ENCODE measurements around the gene ANKRD27. TPM values are rescaled to one million over a fixed set of nuclear protein-coding genes. Genes with fewer than 3 reads are reported as not detected.
A peak's percentile ranks its signal among the peaks of the same experiment; 100 is the strongest.
"Not testable (repeated sequence)": the region's sequence is repeated elsewhere in the genome, so short reads cannot be mapped to it uniquely, and the experiment has no call there.

ANKRD27 gene
- total and polyA plus RNA-seq, 4 donors: 13.8 to 20.7 (median 17.9) TPM

DNA sequence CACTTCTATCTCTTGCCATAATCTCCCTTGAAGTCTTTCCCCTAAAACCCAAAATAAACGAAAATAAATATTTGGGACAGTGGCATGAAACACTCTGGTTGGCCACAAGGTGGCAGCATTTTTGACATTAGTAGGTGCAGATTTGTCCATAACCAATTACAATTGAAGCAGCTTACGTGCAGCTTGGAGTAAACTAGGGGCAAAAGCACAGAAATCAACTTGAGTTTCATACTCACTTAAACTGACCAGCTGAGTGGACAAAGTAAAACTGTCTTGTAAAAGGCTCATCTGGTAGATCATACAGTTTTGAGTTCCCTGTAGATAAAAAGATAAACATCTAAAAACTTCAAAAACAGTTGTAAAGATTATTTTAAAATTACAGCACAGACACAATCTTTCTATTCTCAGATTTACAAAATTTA is 75.2 kb downstream of the ANKRD27 start:
- no peaks in the 10 kb centered on the region for H3K27me3 ChIP-seq (ENCODE audit: control insufficient read depth, insufficient read depth, low read length)
- no peak overlapping the region for H3K4me3 ChIP-seq (ENCODE audit: low read depth, low read length)
- no peak overlapping the region for H3K27ac ChIP-seq (ENCODE audit: low read depth, low read length)
- H3K9me3 ChIP-seq (ENCODE audit: control insufficient read depth, insufficient read depth, low read length): no peaks in the 10 kb centered on the region
- no peaks in the 10 kb centered on the region for H3K4me1 ChIP-seq (ENCODE audit: control insufficient read depth, insufficient read depth, low read length)
- DNase-seq (ENCODE audit: low read depth in 4 of 6, low spot score in 6 of 6): peak in 5 of 6 donors; percentile 17 to 83 (median 33)
- WGBS (ENCODE audit: insufficient coverage): no CpG with 5 or more reads among the region's 2 CpGs
- H3K36me3 ChIP-seq (ENCODE audit: control insufficient read depth, insufficient read depth, low read length): peaks cover 56% of the 10 kb centered on the region

DNA sequence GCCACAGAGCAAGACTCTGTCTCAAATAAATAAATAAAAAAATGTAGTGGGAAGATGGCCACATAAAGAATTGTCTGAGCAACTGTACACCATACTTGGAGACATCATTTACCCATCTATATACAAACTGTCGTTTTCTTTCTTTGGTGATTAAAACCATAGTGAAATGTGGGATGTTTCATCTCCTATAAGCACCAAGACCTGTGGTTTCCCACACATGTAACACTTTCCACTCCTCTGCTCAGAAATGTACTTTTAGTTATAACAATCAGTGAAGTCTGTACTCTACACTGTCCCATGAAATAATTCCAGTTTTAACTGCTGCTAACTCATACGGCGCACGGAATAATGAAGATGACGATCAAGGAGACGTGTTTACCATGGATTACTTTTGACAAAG is 75.7 kb downstream of the ANKRD27 start:
- DNase-seq (ENCODE audit: low read depth in 4 of 6, low spot score in 6 of 6): no peak
- Histone ChIP-seq H3K9me3 (ENCODE audit: control insufficient read depth, insufficient read depth, low read length) (no peaks in the 10 kb centered on the region), H3K4me3 (ENCODE audit: low read depth, low read length) (no peak overlapping the region), H3K4me1 (ENCODE audit: control insufficient read depth, insufficient read depth, low read length) (no peaks in the 10 kb centered on the region), H3K36me3 (ENCODE audit: control insufficient read depth, insufficient read depth, low read length) (peaks cover 53% of the 10 kb centered on the region), H3K27ac (ENCODE audit: low read depth, low read length) (no peak overlapping the region), H3K27me3 (ENCODE audit: control insufficient read depth, insufficient read depth, low read length) (no peaks in the 10 kb centered on the region)
- no CpG with 5 or more reads among the region's 6 CpGs for WGBS (ENCODE audit: insufficient coverage)

DNA sequence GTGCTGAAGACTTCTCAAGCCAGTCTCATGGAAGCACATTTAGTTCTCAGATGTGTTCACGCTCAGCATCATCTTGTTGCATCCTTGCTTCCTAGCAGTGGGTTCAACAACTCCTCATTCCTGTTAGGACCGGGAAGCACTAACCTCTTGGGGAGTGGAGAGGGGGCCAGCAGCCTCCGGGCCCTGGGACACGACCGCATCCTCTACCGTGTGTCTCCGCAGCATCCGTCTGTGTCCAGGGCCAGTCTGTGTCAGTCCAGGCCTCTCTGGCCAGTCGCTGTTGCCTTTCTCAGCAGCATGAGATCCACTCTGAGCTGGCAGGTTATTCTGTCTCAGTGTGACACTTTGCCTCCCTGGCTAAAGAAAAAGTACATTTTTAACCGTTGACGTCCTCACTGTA is 77.0 kb downstream of the ANKRD27 start:
- no peak for DNase-seq (ENCODE audit: low read depth in 4 of 6, low spot score in 6 of 6)
- 93% methylated on average over 11 of the region's 11 CpGs for WGBS (ENCODE audit: insufficient coverage)
- Histone ChIP-seq H3K9me3 (ENCODE audit: control insufficient read depth, insufficient read depth, low read length) (no peaks in the 10 kb centered on the region), H3K36me3 (ENCODE audit: control insufficient read depth, insufficient read depth, low read length) (peaks cover 44% of the 10 kb centered on the region), H3K27ac (ENCODE audit: low read depth, low read length) (no peak overlapping the region), H3K27me3 (ENCODE audit: control insufficient read depth, insufficient read depth, low read length) (no peaks in the 10 kb centered on the region), H3K4me1 (ENCODE audit: control insufficient read depth, insufficient read depth, low read length) (no peaks in the 10 kb centered on the region), H3K4me3 (ENCODE audit: low read depth, low read length) (no peak overlapping the region)

DNA sequence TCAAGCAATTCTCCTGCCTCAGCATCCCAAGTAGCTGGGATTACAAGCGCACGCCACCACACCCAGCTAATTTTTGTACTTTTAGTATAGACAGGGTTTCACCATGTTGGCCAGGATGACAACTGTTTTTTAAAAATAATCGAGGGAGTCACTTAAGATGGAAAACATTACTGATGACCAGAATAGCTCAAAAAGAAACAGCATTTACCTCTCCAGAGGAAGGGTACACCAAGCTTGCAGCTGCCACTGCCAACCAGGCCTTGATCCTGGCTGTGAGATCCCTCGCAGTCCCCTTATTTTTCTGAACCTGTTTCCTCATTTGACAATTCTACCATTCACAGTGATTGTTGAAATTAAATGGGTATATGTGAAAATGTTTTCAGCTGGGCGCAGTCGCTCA is 79.5 kb downstream of the ANKRD27 start:
- Histone ChIP-seq H3K36me3 (ENCODE audit: control insufficient read depth, insufficient read depth, low read length) (peaks cover 34% of the 10 kb centered on the region), H3K4me1 (ENCODE audit: control insufficient read depth, insufficient read depth, low read length) (no peaks in the 10 kb centered on the region)
- 100% methylated on average over 1 of the region's 6 CpGs for WGBS (ENCODE audit: insufficient coverage)

DNA sequence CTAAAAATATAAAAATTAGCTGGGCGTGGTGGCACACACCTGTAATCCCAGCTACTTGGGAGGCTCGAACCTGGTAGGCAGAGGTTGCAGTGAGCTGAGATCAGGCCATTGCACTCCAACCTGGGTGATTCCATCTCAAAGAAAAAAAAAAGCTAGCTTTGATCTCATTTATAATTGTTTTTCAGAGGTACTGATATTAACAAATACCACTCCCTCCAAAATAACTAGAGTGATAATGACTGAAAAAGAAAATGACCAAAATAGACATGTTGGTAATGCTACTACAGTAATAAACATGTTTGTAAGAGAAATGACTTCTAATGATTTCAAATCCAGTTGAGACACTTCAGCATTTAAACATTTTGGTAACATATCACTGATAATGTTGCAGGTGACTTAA is 81.0 kb downstream of the ANKRD27 start:
- WGBS (ENCODE audit: insufficient coverage): no CpG with 5 or more reads among the region's 2 CpGs
- H3K36me3 ChIP-seq (ENCODE audit: control insufficient read depth, insufficient read depth, low read length): peaks cover 31% of the 10 kb centered on the region

More for the DNA sequence above, 79.5 kb downstream of the ANKRD27 start:
- DNase-seq (ENCODE audit: low read depth in 4 of 6, low spot score in 6 of 6): no peak
- no peak overlapping the region for H3K4me3 ChIP-seq (ENCODE audit: low read depth, low read length)
- H3K27ac ChIP-seq (ENCODE audit: low read depth, low read length): no peak overlapping the region
- no peaks in the 10 kb centered on the region for H3K9me3 ChIP-seq (ENCODE audit: control insufficient read depth, insufficient read depth, low read length)
- H3K27me3 ChIP-seq (ENCODE audit: control insufficient read depth, insufficient read depth, low read length): no peaks in the 10 kb centered on the region

DNA sequence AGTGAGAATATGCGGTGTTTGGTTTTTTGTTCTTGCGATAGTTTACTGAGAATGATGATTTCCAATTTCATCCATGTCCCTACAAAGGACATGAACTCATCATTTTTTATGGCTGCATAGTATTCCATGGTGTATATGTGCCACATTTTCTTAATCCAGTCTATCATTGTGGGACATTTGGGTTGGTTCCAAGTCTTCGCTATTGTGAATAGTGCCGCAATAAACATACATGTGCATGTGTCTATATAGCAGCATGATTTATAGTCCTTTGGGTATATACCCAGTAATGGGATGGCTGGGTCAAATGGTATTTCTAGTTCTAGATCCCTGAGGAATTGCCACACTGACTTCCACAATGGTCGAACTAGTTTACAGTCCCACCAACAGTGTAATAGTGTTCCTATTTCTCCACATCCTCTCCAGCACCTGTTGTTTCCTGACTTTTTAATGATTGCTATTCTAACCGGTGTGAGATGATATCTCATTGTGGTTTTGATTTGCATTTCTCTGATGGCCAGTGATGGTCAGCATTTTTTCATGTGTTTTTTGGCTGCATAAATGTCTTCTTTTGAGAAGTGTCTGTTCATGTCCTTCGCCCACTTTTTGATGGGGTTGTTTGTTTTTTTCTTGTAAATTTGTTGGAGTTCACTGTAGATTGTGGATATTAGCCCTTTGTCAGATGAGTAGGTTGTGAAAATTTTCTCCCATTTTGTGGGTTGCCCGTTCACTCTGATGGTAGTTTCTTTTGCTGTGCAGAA is 87.1 kb downstream of the ANKRD27 start:
- not testable (repeated sequence) for H3K9me3 ChIP-seq (ENCODE audit: control insufficient read depth, insufficient read depth, low read length); DNase-seq (ENCODE audit: low read depth in 4 of 6, low spot score in 6 of 6); H3K27me3 ChIP-seq (ENCODE audit: control insufficient read depth, insufficient read depth, low read length); H3K4me3 ChIP-seq (ENCODE audit: low read depth, low read length); H3K4me1 ChIP-seq (ENCODE audit: control insufficient read depth, insufficient read depth, low read length); H3K27ac ChIP-seq (ENCODE audit: low read depth, low read length)
- H3K36me3 ChIP-seq (ENCODE audit: control insufficient read depth, insufficient read depth, low read length): peaks cover 23% of the 10 kb centered on the region
- WGBS (ENCODE audit: insufficient coverage): no CpG with 5 or more reads among the region's 8 CpGs

More for the DNA sequence above, 81.0 kb downstream of the ANKRD27 start:
- no peak overlapping the region for H3K4me3 ChIP-seq (ENCODE audit: low read depth, low read length)
- no peak overlapping the region for H3K27ac ChIP-seq (ENCODE audit: low read depth, low read length)
- no peak for DNase-seq (ENCODE audit: low read depth in 4 of 6, low spot score in 6 of 6)
- no peaks in the 10 kb centered on the region for H3K4me1 ChIP-seq (ENCODE audit: control insufficient read depth, insufficient read depth, low read length)
- H3K9me3 ChIP-seq (ENCODE audit: control insufficient read depth, insufficient read depth, low read length): no peaks in the 10 kb centered on the region
- H3K27me3 ChIP-seq (ENCODE audit: control insufficient read depth, insufficient read depth, low read length): no peaks in the 10 kb centered on the region

DNA sequence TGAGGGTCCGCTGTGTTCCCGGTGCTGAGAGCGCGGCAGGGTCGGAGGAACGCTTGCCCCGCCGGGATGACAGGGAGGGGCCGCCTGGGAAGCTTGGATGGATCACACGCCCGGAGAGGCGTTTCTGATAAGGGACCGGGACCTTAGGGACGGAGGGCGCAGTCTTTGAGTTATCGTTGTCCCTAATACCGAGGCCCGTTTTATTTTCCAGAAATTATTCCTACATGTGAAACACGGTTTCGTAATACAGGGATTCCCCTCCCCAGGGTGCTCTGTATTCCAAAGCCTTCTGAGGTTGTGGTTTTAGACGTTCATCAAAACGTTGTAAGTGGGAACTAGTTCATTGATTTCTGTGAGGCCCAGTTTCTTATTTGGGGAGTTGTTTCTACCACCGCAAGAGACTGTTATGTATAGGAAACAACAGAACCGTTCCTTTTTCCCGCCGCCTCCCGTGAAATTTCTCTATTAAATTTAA is 93.2 kb downstream of the ANKRD27 start:
- H3K4me3 ChIP-seq (ENCODE audit: low read depth, low read length): peak overlapping the region; percentile 73
- no peaks in the 10 kb centered on the region for H3K27me3 ChIP-seq (ENCODE audit: control insufficient read depth, insufficient read depth, low read length)
- WGBS (ENCODE audit: insufficient coverage): 0% methylated on average over 17 of the region's 27 CpGs
- H3K4me1 ChIP-seq (ENCODE audit: control insufficient read depth, insufficient read depth, low read length): peaks cover 10% of the 10 kb centered on the region
- peak in 2 of 6 donors; percentile 22 to 46 for DNase-seq (ENCODE audit: low read depth in 4 of 6, low spot score in 6 of 6)
- peaks cover 20% of the 10 kb centered on the region for H3K36me3 ChIP-seq (ENCODE audit: control insufficient read depth, insufficient read depth, low read length)
- no peak overlapping the region for H3K27ac ChIP-seq (ENCODE audit: low read depth, low read length)
- no peaks in the 10 kb centered on the region for H3K9me3 ChIP-seq (ENCODE audit: control insufficient read depth, insufficient read depth, low read length)

DNA sequence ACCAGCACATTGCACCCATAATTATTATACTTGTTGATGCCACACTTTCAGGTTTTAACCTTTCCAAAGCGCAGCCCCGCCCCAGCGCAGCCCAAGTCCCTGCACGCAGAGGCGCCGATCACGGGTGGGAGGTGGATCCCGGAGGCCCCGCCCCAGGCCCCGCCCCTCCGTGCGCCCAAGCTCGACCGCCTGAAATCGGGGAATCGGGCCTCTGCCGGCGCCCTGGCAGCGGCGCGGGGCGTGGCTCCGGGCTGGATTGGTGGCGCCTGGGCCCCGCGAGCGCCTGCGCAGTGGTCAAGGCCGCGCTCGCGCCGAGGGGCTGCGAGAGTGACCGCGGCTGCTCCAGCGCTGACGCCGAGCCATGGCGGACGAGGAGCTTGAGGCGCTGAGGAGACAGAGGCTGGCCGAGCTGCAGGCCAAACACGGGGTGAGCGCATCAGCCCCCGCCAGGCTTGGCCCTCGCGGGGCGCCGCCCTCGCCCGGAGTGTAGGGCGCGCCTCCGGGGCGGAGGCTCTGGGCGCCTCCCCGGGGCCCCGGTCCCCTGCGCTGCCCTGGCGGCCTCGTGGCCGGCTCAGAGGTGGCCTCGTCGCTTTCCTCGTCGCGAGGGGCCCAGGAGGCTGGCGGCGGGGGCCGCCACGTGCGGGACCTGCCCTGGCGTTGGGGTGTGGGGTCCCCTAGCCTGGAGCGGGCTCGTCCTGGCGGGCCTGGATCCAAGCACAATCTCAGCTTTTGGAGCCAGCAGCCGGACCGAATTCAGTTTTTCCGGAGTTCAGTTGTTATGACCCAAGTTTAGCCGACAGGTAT is 93.9 kb downstream of the ANKRD27 start, which contains the start of gene PDCD5:
TSS of gene PDCD5 (plus strand) at position 290 of the 804 bp plus-strand sequence. CDS start at position 362, 72 bp downstream.
- Histone ChIP-seq H3K4me1 (ENCODE audit: control insufficient read depth, insufficient read depth, low read length) (peaks cover 10% of the 10 kb centered on the region), H3K4me3 (ENCODE audit: low read depth, low read length) (peak within 1 kb of the TSS; percentile 73), H3K27ac (ENCODE audit: low read depth, low read length) (peak within 1 kb of the TSS; percentile 47), H3K27me3 (ENCODE audit: control insufficient read depth, insufficient read depth, low read length) (no peaks in the 10 kb centered on the region), H3K36me3 (ENCODE audit: control insufficient read depth, insufficient read depth, low read length) (peaks cover 15% of the 10 kb centered on the region), H3K9me3 (ENCODE audit: control insufficient read depth, insufficient read depth, low read length) (no peaks in the 10 kb centered on the region)
- DNase-seq (ENCODE audit: low read depth in 4 of 6, low spot score in 6 of 6): peak; percentile 80 to 98 (median 94)
- 0% methylated on average over 81 of the region's 81 CpGs for WGBS (ENCODE audit: insufficient coverage)

DNA sequence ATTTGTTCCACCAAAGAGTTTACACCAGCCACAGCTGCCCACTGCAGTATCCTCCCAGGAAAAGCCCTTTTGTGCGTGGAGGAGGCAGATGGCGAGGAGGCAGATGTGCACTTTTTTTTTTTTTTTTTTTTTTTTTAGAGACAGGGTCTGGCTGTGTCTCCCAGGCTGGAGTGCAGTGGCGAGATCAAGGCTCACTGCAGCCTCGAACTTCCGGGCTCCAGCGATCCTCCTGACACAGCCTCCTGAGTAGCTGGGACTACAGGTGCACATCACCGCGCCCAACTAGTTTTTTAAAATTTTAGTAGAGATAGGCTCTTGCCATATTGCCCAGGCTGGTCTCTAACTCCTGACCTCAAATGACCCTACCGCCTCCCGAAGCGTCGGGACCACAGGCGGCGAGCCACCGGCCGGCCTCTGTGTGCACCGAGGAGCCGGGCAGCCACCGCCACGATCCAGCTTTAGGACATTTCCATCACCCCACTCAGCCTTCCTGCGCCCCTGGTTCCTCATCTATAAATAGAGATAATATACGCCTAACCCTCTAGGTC is 94.6 kb downstream of the ANKRD27 start:
- H3K27me3 ChIP-seq (ENCODE audit: control insufficient read depth, insufficient read depth, low read length): no peaks in the 10 kb centered on the region
- H3K4me1 ChIP-seq (ENCODE audit: control insufficient read depth, insufficient read depth, low read length): peaks cover 10% of the 10 kb centered on the region
- peaks cover 10% of the 10 kb centered on the region for H3K36me3 ChIP-seq (ENCODE audit: control insufficient read depth, insufficient read depth, low read length)
- 3% methylated on average over 15 of the region's 22 CpGs for WGBS (ENCODE audit: insufficient coverage)
- H3K9me3 ChIP-seq (ENCODE audit: control insufficient read depth, insufficient read depth, low read length): no peaks in the 10 kb centered on the region
- peak overlapping the region; percentile 47 for H3K27ac ChIP-seq (ENCODE audit: low read depth, low read length)
- peak in 1 of 6 donors; percentile 13 for DNase-seq (ENCODE audit: low read depth in 4 of 6, low spot score in 6 of 6)
- peak overlapping the region; percentile 64 for H3K4me3 ChIP-seq (ENCODE audit: low read depth, low read length)
